ENCODE results near the gene ZFHX3. TPM values are rescaled to one million over a fixed set of nuclear protein-coding genes. Genes with fewer than 3 reads are reported as not detected.

Gene ZFHX3
- total RNA-seq, 2 experiments from 2014 or later = 0.40 to 0.54 TPM

GRCh38 chr16:73027685-73028111, 20.2 kb downstream of the ZFHX3 start:
- H3K27ac Mint-ChIP-seq = no peak overlapping the region
- H3K27me3 Mint-ChIP-seq = peaks cover 11% of the 10 kb centered on the region
- H3K9me3 Mint-ChIP-seq = no peaks in the 10 kb centered on the region
- peaks cover 2% of the 10 kb centered on the region for H3K4me1 Mint-ChIP-seq
- no peak overlapping the region for H3K4me3 Mint-ChIP-seq
- DNase-seq = no peak
- no peaks in the 10 kb centered on the region for H3K36me3 Mint-ChIP-seq

GRCh38 chr16:73026754-73027684, 20.9 kb downstream of the ZFHX3 start:
- Mint-ChIP-seq H3K36me3 (no peaks in the 10 kb centered on the region), H3K27me3 (peaks cover 9% of the 10 kb centered on the region), H3K27ac (no peak overlapping the region), H3K4me3 (no peak overlapping the region), H3K9me3 (no peaks in the 10 kb centered on the region), H3K4me1 (no peaks in the 10 kb centered on the region)
- DNase-seq = no peak

GRCh38 chr16:73025856-73026210, 22.1 kb downstream of the ZFHX3 start:
- Mint-ChIP-seq H3K4me3 (no peak overlapping the region), H3K27ac (no peak overlapping the region), H3K27me3 (peaks cover 3% of the 10 kb centered on the region), H3K36me3 (no peaks in the 10 kb centered on the region), H3K4me1 (no peaks in the 10 kb centered on the region), H3K9me3 (no peaks in the 10 kb centered on the region)
- DNase-seq = no peak

- no peaks in the 10 kb centered on the region for H3K9me3 Mint-ChIP-seq
- peaks cover 3% of the 10 kb centered on the region for H3K27me3 Mint-ChIP-seq
- no peak overlapping the region for H3K4me3 Mint-ChIP-seq
- H3K27ac Mint-ChIP-seq = no peak overlapping the region
- no peak for DNase-seq
- H3K36me3 Mint-ChIP-seq = no peaks in the 10 kb centered on the region
- H3K4me1 Mint-ChIP-seq = no peaks in the 10 kb centered on the region
These were observed 22.6 kb downstream of the ZFHX3 start for GRCh38 chr16:73025151-73025855.

GRCh38 chr16:73024571-73025105, 23.3 kb downstream of the ZFHX3 start:
- H3K9me3 Mint-ChIP-seq = no peaks in the 10 kb centered on the region
- H3K27me3 Mint-ChIP-seq = peaks cover 3% of the 10 kb centered on the region
- no peak for DNase-seq
- H3K36me3 Mint-ChIP-seq = no peaks in the 10 kb centered on the region
- H3K4me3 Mint-ChIP-seq = no peak overlapping the region
- H3K27ac Mint-ChIP-seq = no peak overlapping the region
- no peaks in the 10 kb centered on the region for H3K4me1 Mint-ChIP-seq

- H3K9me3 Mint-ChIP-seq = no peaks in the 10 kb centered on the region
- no peak overlapping the region for H3K4me3 Mint-ChIP-seq
- H3K36me3 Mint-ChIP-seq = no peaks in the 10 kb centered on the region
- H3K27ac Mint-ChIP-seq = no peak overlapping the region
- no peaks in the 10 kb centered on the region for H3K4me1 Mint-ChIP-seq
- H3K27me3 Mint-ChIP-seq = peaks cover 3% of the 10 kb centered on the region
- no peak for DNase-seq
These were observed 24.0 kb downstream of the ZFHX3 start for GRCh38 chr16:73023752-73024570.

GRCh38 chr16:73023320-73023719, 24.6 kb downstream of the ZFHX3 start:
- Mint-ChIP-seq H3K4me1 (no peaks in the 10 kb centered on the region), H3K9me3 (no peaks in the 10 kb centered on the region), H3K27me3 (peaks cover 3% of the 10 kb centered on the region), H3K27ac (no peak overlapping the region), H3K4me3 (no peak overlapping the region), H3K36me3 (no peaks in the 10 kb centered on the region)
- no peak for DNase-seq

- no peaks in the 10 kb centered on the region for H3K9me3 Mint-ChIP-seq
- H3K27ac Mint-ChIP-seq = no peak overlapping the region
- peaks cover 3% of the 10 kb centered on the region for H3K27me3 Mint-ChIP-seq
- no peak for DNase-seq
- H3K4me3 Mint-ChIP-seq = no peak overlapping the region
- no peaks in the 10 kb centered on the region for H3K4me1 Mint-ChIP-seq
- H3K36me3 Mint-ChIP-seq = no peaks in the 10 kb centered on the region
These were observed 25.4 kb downstream of the ZFHX3 start for GRCh38 chr16:73022534-73022933.

GRCh38 chr16:73021866-73022495, 25.9 kb downstream of the ZFHX3 start:
- no peak for DNase-seq
- Mint-ChIP-seq H3K27me3 (peaks cover 3% of the 10 kb centered on the region), H3K9me3 (no peaks in the 10 kb centered on the region), H3K4me1 (no peaks in the 10 kb centered on the region), H3K4me3 (no peak overlapping the region), H3K36me3 (no peaks in the 10 kb centered on the region), H3K27ac (no peak overlapping the region)

- H3K36me3 Mint-ChIP-seq = no peaks in the 10 kb centered on the region
- H3K4me1 Mint-ChIP-seq = no peaks in the 10 kb centered on the region
- no peak overlapping the region for H3K4me3 Mint-ChIP-seq
- H3K27ac Mint-ChIP-seq = no peak overlapping the region
- no peak for DNase-seq
- no peaks in the 10 kb centered on the region for H3K9me3 Mint-ChIP-seq
- peaks cover 3% of the 10 kb centered on the region for H3K27me3 Mint-ChIP-seq
These were observed 27.5 kb downstream of the ZFHX3 start for GRCh38 chr16:73020409-73020884.

- Mint-ChIP-seq H3K4me1 (peaks cover 1% of the 10 kb centered on the region), H3K4me3 (no peak overlapping the region)
These were observed 28.2 kb downstream of the ZFHX3 start for GRCh38 chr16:73019457-73020362.

GRCh38 chr16:73018821-73019456, 29.0 kb downstream of the ZFHX3 start:
- peaks cover 1% of the 10 kb centered on the region for H3K4me1 Mint-ChIP-seq
- H3K4me3 Mint-ChIP-seq = no peak overlapping the region

More at GRCh38 chr16:73019457-73020362, 28.2 kb downstream of the ZFHX3 start:
- Mint-ChIP-seq H3K9me3 (no peaks in the 10 kb centered on the region), H3K36me3 (no peaks in the 10 kb centered on the region), H3K27ac (no peak overlapping the region), H3K27me3 (peaks cover 3% of the 10 kb centered on the region)
- DNase-seq = no peak

GRCh38 chr16:73017321-73017720, 30.6 kb downstream of the ZFHX3 start:
- H3K36me3 Mint-ChIP-seq = no peaks in the 10 kb centered on the region
- H3K27ac Mint-ChIP-seq = no peak overlapping the region
- no peak overlapping the region for H3K4me3 Mint-ChIP-seq
- H3K4me1 Mint-ChIP-seq = peaks cover 1% of the 10 kb centered on the region
- H3K9me3 Mint-ChIP-seq = no peaks in the 10 kb centered on the region
- no peak for DNase-seq
- H3K27me3 Mint-ChIP-seq = peaks cover 3% of the 10 kb centered on the region

More at GRCh38 chr16:73018821-73019456, 29.0 kb downstream of the ZFHX3 start:
- H3K27me3 Mint-ChIP-seq = peaks cover 3% of the 10 kb centered on the region
- no peaks in the 10 kb centered on the region for H3K9me3 Mint-ChIP-seq
- DNase-seq = no peak
- no peak overlapping the region for H3K27ac Mint-ChIP-seq
- no peaks in the 10 kb centered on the region for H3K36me3 Mint-ChIP-seq
